K562 (cell line): ENCODE data around the gene RCBTB1. TPM values are rescaled to one million over a fixed set of nuclear protein-coding genes. Genes with fewer than 3 reads are reported as not detected.
A peak's percentile ranks its signal among the peaks of the same experiment; 100 is the strongest.

ENCODE experiments used
- ATAC-seq: fragments of 200-7000 bp; cut with Tn5 transposase; 3 replicates; pipeline ENCODE4 v1.9.1; 2020; ENCODE audit warnings: moderate library complexity
- BruUV-seq: library from RNA; stranded (reverse); fragments of 400-500 nt; replicated peaks from 2 replicates; lab custom pipeline; 2021; lab: Mats Ljungman, UMichigan
- CTCF ChIA-PET: fragments of 300-600 bp; formaldehyde crosslinking; extraction: SDS; loops from one replicate; lab custom pipeline; 2021; ENCODE audit warnings: low intra/inter-chr PET ratio; lab: Yijun Ruan, JAX
- POLR2A ChIA-PET: fragments of 300-600, 350-650 bp; sonication (Branson Sonifier 250); formaldehyde crosslinking; extraction: SDS; loops from one replicate; lab custom pipeline; 2021; ENCODE audit warnings: antibody characterized with exemption, inconsistent platforms; lab: Yijun Ruan, JAX
- DNase-seq, 4 experiments: peaks; one replicate each; pipeline versions ENCODE4 v3.0.0 to v3.0.0-alpha.2; 2011 to 2018; ENCODE audit warnings: low spot score in 3 of 4, mixed read lengths in 3 of 4; ENCODE audit errors: extremely low read depth in 1 of 4
- FAIRE-seq: peaks from 2 replicates; lab custom pipeline; 2011; peaks lifted over from hg19 to GRCh38; lab: Jason Lieb, UNC
- H2AFZ ChIP-seq: 2 replicates; pipeline ENCODE4 v1.6.0; 2011; ENCODE audit warnings: low read depth, low read length, control low read depth, inconsistent platforms
- H3K27ac ChIP-seq: fragments of 200-600 bp; 3 replicates; pipeline ENCODE4 v1.8.0; 2011; ENCODE audit warnings: low read depth, mild to moderate bottlenecking, control low read depth, inconsistent platforms, low read length, moderate library complexity, mixed read lengths; ENCODE audit errors: extremely low read depth
- H3K27me3 ChIP-seq, 2 experiments: fragments of 300-600 bp in 1 of 2; 2 replicates in 1 of 2; 3 replicates in 1 of 2; pipeline versions ENCODE4 v1.6.0 to v1.8.0; 2011; ENCODE audit warnings: inconsistent platforms in 2 of 2, low read length in 2 of 2, mild to moderate bottlenecking in 1 of 2, mixed read lengths in 1 of 2, moderate library complexity in 1 of 2; ENCODE audit not compliant: control insufficient read depth in 2 of 2, insufficient read depth in 2 of 2
- H3K36me3 ChIP-seq: fragments of 300-600 bp; 3 replicates; pipeline ENCODE4 v1.8.0; 2011; ENCODE audit warnings: mild to moderate bottlenecking, low read length, inconsistent platforms; ENCODE audit not compliant: control insufficient read depth, insufficient read depth
- H3K4me1 ChIP-seq, 2 experiments: fragments of 200-600 bp in 1 of 2; replicated peaks in 1 of 2; 2 replicates in 1 of 2; 3 replicates in 1 of 2; pipeline versions ENCODE4 v1.5.1 to v1.8.0; 2011; ENCODE audit warnings: inconsistent platforms in 2 of 2, low read length in 2 of 2, mild to moderate bottlenecking in 1 of 2, mixed read lengths in 1 of 2, moderate library complexity in 1 of 2; ENCODE audit not compliant: control insufficient read depth in 2 of 2, insufficient read depth in 2 of 2
- H3K4me2 ChIP-seq: 2 replicates; pipeline ENCODE4 v1.6.1; 2011; ENCODE audit warnings: low read length, control low read depth, inconsistent platforms, mixed read lengths; ENCODE audit not compliant: insufficient read depth
- H3K4me3 ChIP-seq: fragments of 200-600 bp; sonication (generic), shearing (Covaris generic); 2 replicates; pipeline ENCODE4 v1.5.1; 2016; ENCODE audit warnings: control low read depth, inconsistent platforms
- H3K79me2 ChIP-seq: fragments of 200-600 bp; 3 replicates; pipeline ENCODE4 v1.8.0; 2011; ENCODE audit warnings: low read length, inconsistent platforms; ENCODE audit not compliant: control insufficient read depth, insufficient read depth
- H3K9ac ChIP-seq, 2 experiments: 2 replicates each; pipeline versions ENCODE4 v1.6.0 to v1.6.1; 2011; ENCODE audit warnings: low read depth in 2 of 2, low read length in 2 of 2, control low read depth in 1 of 2, inconsistent platforms in 1 of 2, mild to moderate bottlenecking in 1 of 2, mixed read lengths in 1 of 2; ENCODE audit not compliant: insufficient read depth in 1 of 2
- H3K9me1 ChIP-seq: one replicate; pipeline ENCODE4 v1.6.0; 2011; ENCODE audit warnings: inconsistent platforms, mild to moderate bottlenecking, low read length, moderate library complexity; ENCODE audit not compliant: control insufficient read depth, insufficient read depth
- H3K9me3 ChIP-seq: replicated peaks from 2 replicates; pipeline ENCODE4 v1.5.1; 2011; ENCODE audit warnings: low read depth, low read length, inconsistent platforms; ENCODE audit not compliant: control insufficient read depth, insufficient read depth
- H4K20me1 ChIP-seq: replicated peaks from 2 replicates; pipeline ENCODE4 v1.6.1; 2011; ENCODE audit warnings: low read length, inconsistent platforms, mixed read lengths; ENCODE audit not compliant: control insufficient read depth, insufficient read depth
- ARID1B ChIP-seq: fragments of 450-650 bp; IDR thresholded peaks from 2 replicates; pipeline ENCODE4 v1.6.1; 2016; ENCODE audit warnings: antibody characterized with exemption, mild to moderate bottlenecking, inconsistent platforms
- CBFA2T2 ChIP-seq: fragments of 450-650 bp; conservative IDR thresholded peaks from 2 replicates; pipeline ENCODE4 v1.6.1; 2017; ENCODE audit warnings: mild to moderate bottlenecking
- CBFA2T3 ChIP-seq: fragments of 450-650 bp; IDR thresholded peaks from 2 replicates; pipeline ENCODE4 v1.6.1; 2017
- DPF2 ChIP-seq: fragments of 450-650 bp; IDR thresholded peaks from 2 replicates; pipeline ENCODE4 v1.6.1; 2016
- EP300 ChIP-seq: IDR thresholded peaks from 2 replicates; pipeline ENCODE4 v1.6.1; 2012; ENCODE audit warnings: low read length, improper control_type of control experiment
- ETV1 ChIP-seq: fragments of 450-650 bp; conservative IDR thresholded peaks from 2 replicates; pipeline ENCODE4 v1.6.1; 2016; ENCODE audit warnings: missing genetic modification characterization, control low read depth, low read depth, missing compliant biosample characterization
- KLF10 ChIP-seq: fragments of 250-450 bp; sonication (Bioruptor Pico); IDR thresholded peaks from 2 replicates; pipeline ENCODE4 v1.6.1; 2021; ENCODE audit warnings: matching md5 sums
- LCOR ChIP-seq: sonication (generic); formaldehyde crosslinking; IDR thresholded peaks from 2 replicates; pipeline ENCODE4 v1.8.0; 2022; ENCODE audit warnings: mild to moderate bottlenecking, missing genetic modification reagents
- PHB2 ChIP-seq: fragments of 450-650 bp; IDR thresholded peaks from 2 replicates; pipeline ENCODE4 v1.6.1; 2017; ENCODE audit warnings: low read depth
- RCOR1 ChIP-seq, 2 experiments: IDR thresholded peaks; 2 replicates each; pipeline ENCODE4 v1.6.1; 2012; ENCODE audit warnings: low read depth in 2 of 2, low read length in 2 of 2, borderline replicate concordance in 1 of 2, improper control_type of control experiment in 1 of 2
- RFX5 ChIP-seq: IDR thresholded peaks from 2 replicates; pipeline ENCODE4 v1.6.1; 2011; ENCODE audit warnings: low read depth, mild to moderate bottlenecking, improper control_type of control experiment, low read length
- SOX6 ChIP-seq: fragments of 450-650 bp; IDR thresholded peaks from 2 replicates; pipeline ENCODE4 v1.6.1; 2014; ENCODE audit warnings: mild to moderate bottlenecking
- SP2 ChIP-seq: IDR thresholded peaks from 2 replicates; pipeline ENCODE4 v1.6.1; 2011; ENCODE audit warnings: mild to moderate bottlenecking, low read depth, low read length, moderate library complexity; ENCODE audit not compliant: poor library complexity, severe bottlenecking; ENCODE audit errors: extremely low read depth
- TAL1 ChIP-seq: fragments of 450-650 bp; IDR thresholded peaks from 2 replicates; pipeline ENCODE4 v1.6.1; 2016; ENCODE audit warnings: mild to moderate bottlenecking
- TEAD4 ChIP-seq, 2 experiments: sonication (generic) in 1 of 2; formaldehyde crosslinking in 1 of 2; IDR thresholded peaks; 2 replicates each; pipeline versions ENCODE4 v1.6.1 to v1.8.0; 2012 to 2022; ENCODE audit warnings: borderline replicate concordance in 1 of 2, inconsistent platforms in 1 of 2, low read length in 1 of 2, mild to moderate bottlenecking in 1 of 2, missing genetic modification reagents in 1 of 2
- TRIM24 ChIP-seq, 2 experiments: fragments of 450-650 bp; IDR thresholded peaks; 2 replicates each; pipeline ENCODE4 v1.6.1; 2016
- ZEB2 ChIP-seq: fragments of 450-650 bp; IDR thresholded peaks from 2 replicates; pipeline ENCODE4 v1.6.1; 2016
- ZNF263 ChIP-seq: sonication (generic); formaldehyde crosslinking; IDR thresholded peaks from 2 replicates; pipeline ENCODE4 v1.8.0; 2022; ENCODE audit warnings: mild to moderate bottlenecking, missing genetic modification reagents, borderline replicate concordance
- ZNF41 ChIP-seq: fragments of 250-450 bp; sonication (Bioruptor Pico); conservative IDR thresholded peaks from 2 replicates; pipeline ENCODE4 v1.4.0; 2020; ENCODE audit warnings: mild to moderate bottlenecking
- WGBS: fragments of 100-300 bp; shearing (Covaris generic); methylation state at CpG from one replicate; pipeline ENCODE4 v1.1.6; 2016; ENCODE audit warnings: low coverage, mixed read lengths; ENCODE audit not compliant: insufficient coverage; ENCODE audit errors: missing lambda C conversion rate; 5-methylcytosine and 5-hydroxymethylcytosine counted together
- in situ Hi-C: fragments of 300-500 bp; cut with MboI; formaldehyde crosslinking; loops from 4 replicates; pipeline ENCODE4 v1.15.0; 2018; ENCODE audit warnings: inconsistent platforms, mixed read lengths
- intact Hi-C: fragments of 100-400 bp; cut with micrococcal nuclease; formaldehyde crosslinking; loops from 2 replicates; pipeline ENCODE4 v1.14.2; 2022
- polyA plus RNA-seq, 8 experiments: library from polyadenylated mRNA; depleted of rRNA in 4 of 8; stranded (reverse) in 5 of 8; unstranded in 3 of 8; fragments of >200 nt; fragmentation: Nextera tagmentation in 2 of 8; fragmentation: Illumina TruSeq in 1 of 8; extraction: Ambion mirVana in 2 of 8; extraction: Trizol in 1 of 8; gene quantifications; 2 replicates each; pipeline versions ENCODE4 v1.2.1 to v1.2.3, GENCODE V29; 2011 to 2014; ENCODE audit warnings: inconsistent platforms in 1 of 8, missing spikeins in 1 of 8
- total RNA-seq, 7 experiments: library from RNA; depleted of rRNA in 6 of 7; stranded (reverse); fragments of >200 nt in 6 of 7; fragmentation: Illumina TruSeq in 2 of 7; extraction: Trizol in 2 of 7; gene quantifications; 2 replicates each; pipeline versions ENCODE4 v1.2.1 to v1.2.3, GENCODE V29; 2011 to 2021; ENCODE audit warnings: low replicate concordance in 1 of 7
- TF ChIP-seq, protein P1 (sequence below): sonication (generic); formaldehyde crosslinking; IDR thresholded peaks from 2 replicates; pipeline ENCODE4 v1.5.0; 2020; ENCODE audit warnings: missing genetic modification reagents
- TF ChIP-seq, protein P2 (sequence below): sonication (generic); formaldehyde crosslinking; IDR thresholded peaks from 2 replicates; pipeline ENCODE4 v1.9.0; 2022; ENCODE audit warnings: mild to moderate bottlenecking, missing genetic modification reagents
- TF ChIP-seq, protein P3 (sequence below): sonication (generic); formaldehyde crosslinking; IDR thresholded peaks from 2 replicates; pipeline ENCODE4 v1.8.1; 2023; ENCODE audit warnings: mild to moderate bottlenecking, missing genetic modification reagents

Gene RCBTB1
- total and polyA plus RNA-seq, 9 of the 15 experiments (the other 6 are each of a cell fraction or from before 2014, with no cell fraction given) = 4.0 to 11.3 (median 8.4) TPM

DNA sequence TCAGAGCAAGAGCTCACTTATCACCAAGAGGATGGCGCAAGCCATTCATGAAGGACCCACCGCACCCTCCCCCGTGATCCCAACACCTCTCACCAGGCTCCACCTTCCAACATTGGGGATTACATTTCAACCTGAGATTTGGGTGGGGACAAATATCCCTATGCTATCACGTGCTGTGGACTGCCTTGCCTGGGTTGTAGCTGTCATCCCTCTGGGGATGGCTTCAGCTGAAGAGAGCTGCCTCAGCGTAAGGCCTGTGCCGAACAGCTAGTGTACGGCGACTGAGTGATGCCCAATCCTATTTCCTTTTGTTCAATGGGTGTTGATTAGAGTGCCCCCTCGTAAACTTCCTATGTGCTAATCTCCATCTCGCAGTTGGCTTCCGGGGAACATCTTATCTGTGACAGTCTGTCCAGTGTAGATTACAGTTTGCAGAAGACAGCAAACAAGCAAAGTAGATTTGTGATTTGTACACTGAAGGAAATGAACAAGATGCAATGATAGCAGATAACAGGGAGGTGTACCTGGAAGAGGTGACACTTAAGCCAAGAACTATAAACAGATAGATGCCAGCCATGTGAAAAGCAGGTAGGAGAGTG is 11.8 kb upstream of the RCBTB1 start:
- ATAC-seq (peak; percentile 54; the same call in 2 of the 3 replicates), DNase-seq (no peak), FAIRE-seq (no peak)
- ChIA-PET CTCF (no interaction called here), POLR2A (interaction anchor here (0.6 kb wide), 1 partner anchor 242 kb away, joined by 3 read pairs; no protein-coding TSS in a partner anchor)
- H3K9ac ChIP-seq = no peak overlapping the region
- TF ChIP-seq ZEB2 (peak; percentile 38; the same call in 1 of the 2 replicates), TAL1 (peak; percentile 45; the same call in 1 of the 2 replicates), TEAD4 (IDR thresholded peaks at IDR 0.05; ENCODE audit: low read length) (peak; percentile 31; the same call in 1 of the 2 replicates), TEAD4 (CRISPR knock-in tag; IDR thresholded peaks at IDR 0.05; ENCODE audit: borderline replicate concordance) (no peak), KLF10 (CRISPR knock-in tag) (no peak), CBFA2T2 (peak; percentile 39; the same call in 1 of the 2 replicates), PHB2 (no peak), ZNF263 (no peak), TRIM24 (IDR thresholded peaks at IDR 0.05) (peak in 1 of 2 experiments; percentile 21; a peak in 1 of 4 replicates), EP300 (0 out of 2 replicates have a peak, but pooled peaks have one; percentile 9), SP2 (no peak), ARID1B (peak; percentile 51), RCOR1 (IDR thresholded peaks at IDR 0.05; ENCODE audit: borderline replicate concordance in 1 of 2, low read depth in 2 of 2, low read length in 2 of 2) (peak in 1 of 2 experiments; percentile 21; a peak in 1 of 4 replicates), ZNF41 (CRISPR knock-in tag) (no peak), LCOR (CRISPR knock-in tag) (no peak), DPF2 (peak; percentile 48; the same call in 1 of the 2 replicates), SOX6 (0 out of 2 replicates have a peak, but pooled peaks have one; percentile 15), RFX5 (no peak), CBFA2T3 (peak; percentile 67), ETV1 (tag) (0 out of 2 replicates have a peak, but pooled peaks have one; percentile 13)
- TF ChIP-seq, protein P1, sequence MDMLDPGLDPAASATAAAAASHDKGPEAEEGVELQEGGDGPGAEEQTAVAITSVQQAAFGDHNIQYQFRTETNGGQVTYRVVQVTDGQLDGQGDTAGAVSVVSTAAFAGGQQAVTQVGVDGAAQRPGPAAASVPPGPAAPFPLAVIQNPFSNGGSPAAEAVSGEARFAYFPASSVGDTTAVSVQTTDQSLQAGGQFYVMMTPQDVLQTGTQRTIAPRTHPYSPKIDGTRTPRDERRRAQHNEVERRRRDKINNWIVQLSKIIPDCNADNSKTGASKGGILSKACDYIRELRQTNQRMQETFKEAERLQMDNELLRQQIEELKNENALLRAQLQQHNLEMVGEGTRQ = peak; percentile 52
- TF ChIP-seq, protein P2, sequence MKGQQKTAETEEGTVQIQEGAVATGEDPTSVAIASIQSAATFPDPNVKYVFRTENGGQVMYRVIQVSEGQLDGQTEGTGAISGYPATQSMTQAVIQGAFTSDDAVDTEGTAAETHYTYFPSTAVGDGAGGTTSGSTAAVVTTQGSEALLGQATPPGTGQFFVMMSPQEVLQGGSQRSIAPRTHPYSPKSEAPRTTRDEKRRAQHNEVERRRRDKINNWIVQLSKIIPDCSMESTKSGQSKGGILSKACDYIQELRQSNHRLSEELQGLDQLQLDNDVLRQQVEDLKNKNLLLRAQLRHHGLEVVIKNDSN (CRISPR knock-in tag) = peak; percentile 64
- TF ChIP-seq, protein P3, sequence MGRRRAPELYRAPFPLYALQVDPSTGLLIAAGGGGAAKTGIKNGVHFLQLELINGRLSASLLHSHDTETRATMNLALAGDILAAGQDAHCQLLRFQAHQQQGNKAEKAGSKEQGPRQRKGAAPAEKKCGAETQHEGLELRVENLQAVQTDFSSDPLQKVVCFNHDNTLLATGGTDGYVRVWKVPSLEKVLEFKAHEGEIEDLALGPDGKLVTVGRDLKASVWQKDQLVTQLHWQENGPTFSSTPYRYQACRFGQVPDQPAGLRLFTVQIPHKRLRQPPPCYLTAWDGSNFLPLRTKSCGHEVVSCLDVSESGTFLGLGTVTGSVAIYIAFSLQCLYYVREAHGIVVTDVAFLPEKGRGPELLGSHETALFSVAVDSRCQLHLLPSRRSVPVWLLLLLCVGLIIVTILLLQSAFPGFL (CRISPR knock-in tag) = no peak
- WGBS = 38% methylated on average over 11 of the region's 11 CpGs
- BruUV-seq = no TSS peak
- intact Hi-C loops = no loop called here
- H3K4me2 ChIP-seq = no peak overlapping the region
- H4K20me1 ChIP-seq = no peaks in the 10 kb centered on the region
- no peaks in the 10 kb centered on the region for H3K9me1 ChIP-seq
- H3K9me3 ChIP-seq = no peaks in the 10 kb centered on the region
- no peaks in the 10 kb centered on the region for H3K79me2 ChIP-seq
- no peaks in the 10 kb centered on the region for H3K27me3 ChIP-seq
- H3K27ac ChIP-seq = no peak overlapping the region
- H2AFZ ChIP-seq = 0 out of 2 replicates have a peak overlapping the region, but pooled peaks have one; percentile 4
- peaks cover 0 to 5% of the 10 kb centered on the region in 2 experiments; a peak in 1 of 5 replicates for H3K4me1 ChIP-seq
- H3K4me3 ChIP-seq = no peak overlapping the region
- H3K36me3 ChIP-seq = no peaks in the 10 kb centered on the region
- in situ Hi-C loops = no loop called here
